MV-4-11 (cell line): ENCODE results near the gene FOLH1.
"Not testable (repeated sequence)": the region's sequence is repeated elsewhere in the genome, so short reads cannot be mapped to it uniquely, and the experiment has no call there.

Source experiments
- DNase-seq: peaks from one replicate; lab custom pipeline; 2025; lab: John Stamatoyannopoulos, UW

Gene FOLH1

DNA sequence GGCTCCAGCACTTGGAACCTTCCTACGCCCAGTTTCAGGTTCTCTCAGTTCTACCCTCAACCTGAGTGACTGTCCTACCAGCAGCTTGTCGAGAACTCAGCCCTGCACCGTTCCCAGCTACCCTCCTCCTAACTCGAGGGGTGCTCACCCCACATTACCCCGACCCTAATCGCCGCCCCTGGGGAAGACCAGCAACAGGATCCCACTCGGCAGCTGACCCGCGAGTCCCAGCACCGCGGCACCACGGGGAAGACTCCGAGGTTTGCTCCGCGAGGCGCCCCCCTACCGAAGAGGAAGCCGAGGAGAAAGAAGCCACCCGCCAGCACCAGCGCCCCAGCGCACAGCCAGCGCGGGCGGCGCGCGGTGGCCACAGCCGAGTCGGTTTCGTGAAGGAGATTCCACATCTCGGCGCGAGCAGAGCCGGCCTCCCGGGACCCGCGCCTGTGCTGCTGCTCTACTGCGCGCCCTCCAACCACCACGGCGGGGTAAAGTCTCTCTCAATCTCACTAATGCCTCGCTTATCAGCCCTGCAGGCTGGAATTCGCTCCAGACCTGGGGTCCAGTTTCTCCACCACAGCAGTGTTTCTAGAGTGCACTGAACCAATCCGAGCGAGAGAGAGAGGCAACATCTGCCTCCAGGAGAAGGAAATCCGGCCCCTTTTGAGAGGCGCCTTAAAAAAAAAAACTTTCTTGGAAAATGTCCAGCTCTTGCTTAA, at the start of gene FOLH1:
Gene FOLH1 (minus strand): TSS at position 597 of the 716 bp plus-strand sequence. CDS start 193 bp downstream, at position 404.
- no peak for DNase-seq

DNA sequence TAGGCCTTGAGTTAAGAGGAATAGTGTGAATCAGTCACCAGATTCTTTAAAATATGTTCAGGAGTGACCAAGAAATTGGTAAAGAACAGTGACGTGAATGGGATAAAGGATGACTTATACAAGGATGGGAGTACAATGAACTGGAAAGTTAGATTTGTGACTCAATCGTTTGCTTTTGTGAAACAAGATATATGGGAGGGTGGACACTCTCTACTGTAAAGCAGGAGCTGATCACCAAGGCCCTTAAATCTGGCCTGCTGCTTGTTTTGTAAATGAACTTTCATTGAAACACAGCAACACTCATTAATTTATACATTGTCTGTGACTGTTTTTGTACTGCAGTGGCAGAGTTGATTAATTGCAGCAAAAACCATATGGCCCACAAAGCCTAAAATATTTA, 46.7 kb upstream of the FOLH1 start:
- DNase-seq, result not testable (repeated sequence)

DNA sequence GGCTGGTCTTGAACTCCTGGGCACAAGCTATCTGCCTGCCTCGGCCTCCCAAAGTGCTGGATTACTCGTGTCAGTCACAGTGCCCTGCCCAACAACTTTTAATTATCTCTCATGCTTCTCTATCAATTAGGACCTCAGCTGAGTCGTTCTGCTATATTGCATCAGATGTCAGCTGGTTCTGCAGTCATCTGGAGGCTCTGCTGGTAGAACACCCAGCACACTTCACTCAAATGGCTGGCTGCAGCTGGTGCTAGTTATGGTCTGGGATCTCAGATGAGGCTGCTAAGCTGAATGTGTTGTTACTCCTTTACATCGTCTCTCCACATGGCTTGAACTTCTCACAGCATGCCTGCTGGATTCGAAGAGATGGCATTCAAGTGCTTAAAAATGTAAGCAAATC, 42.8 kb upstream of the FOLH1 start:
- not testable (repeated sequence) for DNase-seq

DNA sequence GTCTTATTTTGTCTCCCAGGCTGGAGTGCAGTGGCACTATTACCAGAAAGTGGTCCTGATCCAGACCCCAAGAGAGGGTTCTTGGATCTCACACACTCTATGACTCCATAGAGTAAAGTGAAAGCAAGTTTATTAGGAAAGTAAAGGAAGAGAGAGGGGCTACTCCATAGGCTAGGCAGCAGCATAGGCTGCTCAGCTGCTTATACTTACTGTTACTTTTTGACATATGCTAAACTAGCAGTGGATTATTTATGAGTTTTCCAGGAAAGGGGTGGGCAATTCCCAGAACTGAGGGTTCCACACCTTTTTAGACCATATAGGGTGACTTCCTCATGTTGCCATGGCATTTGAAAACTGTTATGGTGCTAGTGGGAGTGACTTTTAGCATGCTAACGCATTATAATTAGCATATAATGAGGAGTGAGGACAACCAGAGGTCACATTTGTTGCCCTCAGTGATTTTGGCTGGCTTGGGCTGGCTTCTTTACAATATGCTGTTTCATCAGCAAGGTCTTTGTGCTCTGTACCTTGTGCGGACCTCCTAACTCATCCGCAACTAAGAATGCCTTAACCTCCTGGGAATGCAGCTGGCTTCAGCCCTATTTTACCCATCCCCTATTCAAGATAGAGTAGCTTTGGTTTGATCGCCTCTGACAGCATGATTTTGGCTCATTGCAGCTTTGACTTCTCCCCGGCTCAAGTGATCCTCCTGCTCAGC, 42.2 kb upstream of the FOLH1 start:
- DNase-seq, result not testable (repeated sequence)

DNA sequence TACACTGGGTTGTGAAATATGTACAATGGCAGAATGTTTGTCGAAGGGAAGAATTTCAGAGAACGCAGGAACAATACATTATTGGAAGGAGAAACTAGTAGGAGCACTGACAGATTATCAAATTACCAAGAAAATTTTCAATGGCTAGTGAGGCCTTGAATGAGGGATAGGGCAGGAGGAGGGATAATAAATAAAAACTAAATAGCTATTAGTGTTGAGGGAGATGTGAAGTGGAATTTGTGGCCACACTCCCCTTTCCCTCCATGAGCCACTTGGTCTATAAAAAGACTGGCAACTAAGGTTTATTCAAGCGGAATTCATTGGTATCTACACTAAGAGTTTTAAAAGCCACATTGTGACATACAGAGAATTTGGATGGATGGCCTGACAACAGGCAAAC, 41.0 kb upstream of the FOLH1 start:
- DNase-seq, result not testable (repeated sequence)

DNA sequence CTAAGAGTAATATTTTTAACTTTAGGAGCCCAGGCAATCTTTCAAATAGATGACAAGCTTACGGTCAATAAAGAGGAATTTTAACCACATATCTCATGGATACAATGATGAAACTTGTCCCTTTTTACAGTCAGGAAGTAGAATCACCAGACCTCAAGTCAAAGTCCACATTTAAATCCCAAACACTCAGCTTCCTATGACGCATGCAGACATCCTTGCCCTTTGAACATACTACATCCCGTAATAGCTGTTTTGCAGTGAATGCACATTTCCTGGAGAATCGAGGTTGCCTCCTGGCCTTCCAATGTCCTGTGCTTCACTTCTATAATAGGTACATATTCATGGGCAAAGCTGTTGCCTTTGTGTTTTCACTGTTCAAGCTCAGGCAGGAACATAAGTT, 25.3 kb upstream of the FOLH1 start:
- not testable (repeated sequence) for DNase-seq

DNA sequence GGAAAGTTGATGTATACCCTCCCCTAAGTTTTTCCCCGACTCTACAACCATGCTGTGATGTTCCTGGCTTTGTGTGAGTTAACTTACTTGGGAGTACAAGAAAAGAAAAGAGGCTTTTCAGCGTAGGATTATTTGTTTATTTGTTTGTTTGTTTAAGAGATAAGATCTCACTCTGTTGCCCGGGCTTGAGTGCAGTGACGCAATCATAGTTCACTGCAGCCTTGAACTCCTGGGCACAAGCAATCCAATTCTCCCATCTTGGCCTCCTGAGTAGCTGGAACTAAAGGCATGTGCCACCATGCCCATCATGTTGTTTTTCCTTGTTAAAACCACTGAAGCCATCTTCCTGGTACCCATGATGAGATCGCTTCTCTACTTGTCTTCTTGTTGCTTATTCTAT, 24.6 kb upstream of the FOLH1 start:
- DNase-seq, result not testable (repeated sequence)

DNA sequence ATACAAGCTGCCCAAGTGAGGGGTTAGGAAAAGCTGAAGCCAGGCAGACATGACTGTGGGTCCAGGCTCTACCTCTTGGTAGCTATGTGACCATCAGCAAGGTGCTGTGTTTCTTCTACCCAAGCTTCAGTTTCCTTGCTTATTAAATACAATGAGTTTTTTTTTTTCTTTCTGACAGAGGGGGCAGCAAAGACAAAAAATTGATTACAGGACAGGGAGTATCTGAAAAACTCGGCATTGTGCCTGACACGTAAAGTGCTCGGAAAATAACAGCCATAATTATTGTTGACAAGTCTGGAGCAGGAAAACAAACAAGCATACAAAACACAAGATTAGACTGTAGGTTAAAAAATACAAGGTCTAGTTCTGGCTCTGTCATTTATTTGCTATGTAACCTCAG, 23.3 kb upstream of the FOLH1 start:
- not testable (repeated sequence) for DNase-seq

DNA sequence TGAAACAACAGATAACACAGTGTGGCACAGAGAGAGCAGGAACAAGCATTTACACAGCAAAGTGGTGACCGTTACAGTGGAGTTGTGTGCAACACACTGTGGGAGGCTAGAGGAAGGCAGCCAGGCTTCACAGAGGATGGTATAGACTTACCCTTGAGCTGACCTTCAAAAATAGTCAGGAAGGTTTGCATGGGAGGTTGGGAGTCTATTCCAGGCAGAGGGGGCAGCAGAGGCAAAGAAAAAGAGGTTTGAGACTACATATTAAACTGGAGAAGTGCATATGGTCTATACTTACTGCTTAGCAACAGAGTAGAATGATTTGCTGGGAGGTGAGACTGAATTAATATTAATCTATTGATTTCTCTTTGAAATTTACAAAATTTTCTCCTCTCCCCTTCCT, 22.1 kb upstream of the FOLH1 start:
- not testable (repeated sequence) for DNase-seq

DNA sequence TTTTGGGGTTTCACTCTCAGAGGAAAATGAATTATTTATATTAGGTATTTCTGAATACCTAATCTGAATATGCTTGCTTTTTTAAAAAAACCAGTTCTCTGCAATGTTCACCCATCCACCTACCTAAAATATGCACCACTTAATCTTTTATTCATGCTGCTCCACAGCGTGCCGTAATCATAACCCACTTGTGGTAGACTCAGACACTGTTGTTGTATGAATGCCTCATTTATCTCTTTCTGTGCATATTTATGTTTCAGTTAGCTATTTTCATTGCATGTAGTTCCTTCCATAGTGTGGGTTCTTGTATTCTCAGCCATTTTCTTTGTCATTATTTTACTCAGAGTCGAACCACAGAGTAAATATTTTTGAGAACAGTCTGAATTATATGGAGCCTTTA, 21.6 kb upstream of the FOLH1 start:
- not testable (repeated sequence) for DNase-seq

DNA sequence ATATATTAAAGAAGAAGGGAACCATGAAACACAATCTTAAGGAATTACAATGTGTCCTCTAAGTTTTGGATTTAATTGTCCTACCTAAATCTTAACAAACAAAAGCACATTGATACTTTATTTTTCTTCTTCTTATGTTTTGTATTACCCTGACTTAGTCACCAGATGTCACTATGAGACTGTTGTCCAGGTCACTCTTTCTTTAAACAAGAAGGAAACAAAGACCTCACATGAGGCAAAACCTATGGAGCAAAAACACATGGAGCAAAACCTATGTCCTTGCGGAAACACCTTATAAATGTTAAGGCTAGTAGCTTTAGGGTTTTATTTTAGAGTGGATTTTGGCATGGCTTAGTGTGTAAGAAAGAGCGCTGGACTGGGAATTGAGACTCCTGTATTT, 20.7 kb upstream of the FOLH1 start:
- not testable (repeated sequence) for DNase-seq

DNA sequence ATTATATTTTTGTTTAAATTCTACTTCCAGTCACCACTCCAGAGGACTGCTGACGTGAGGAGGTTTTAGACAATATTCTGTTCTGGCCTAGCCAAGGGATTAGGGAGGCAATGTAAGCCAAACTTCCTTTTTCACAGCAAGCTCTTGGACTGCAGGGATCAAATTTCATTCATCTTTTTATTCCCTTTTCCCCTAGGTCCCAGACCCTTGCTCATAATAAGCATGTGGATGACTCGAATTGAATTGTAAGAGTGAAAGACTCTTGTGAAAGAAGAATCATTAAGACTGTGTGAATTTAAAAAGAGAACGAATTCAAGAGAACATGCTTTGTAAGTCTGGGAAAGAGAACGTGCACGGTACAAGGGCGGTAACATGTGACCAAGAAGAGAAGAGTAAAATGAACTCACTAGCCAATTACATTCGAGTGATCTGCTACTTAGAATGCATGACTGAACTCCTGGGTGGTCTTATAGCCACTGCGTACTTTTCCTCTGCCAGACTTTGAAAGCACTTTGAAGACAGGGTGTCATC, 16.9 kb upstream of the FOLH1 start:
- DNase-seq, result not testable (repeated sequence)

DNA sequence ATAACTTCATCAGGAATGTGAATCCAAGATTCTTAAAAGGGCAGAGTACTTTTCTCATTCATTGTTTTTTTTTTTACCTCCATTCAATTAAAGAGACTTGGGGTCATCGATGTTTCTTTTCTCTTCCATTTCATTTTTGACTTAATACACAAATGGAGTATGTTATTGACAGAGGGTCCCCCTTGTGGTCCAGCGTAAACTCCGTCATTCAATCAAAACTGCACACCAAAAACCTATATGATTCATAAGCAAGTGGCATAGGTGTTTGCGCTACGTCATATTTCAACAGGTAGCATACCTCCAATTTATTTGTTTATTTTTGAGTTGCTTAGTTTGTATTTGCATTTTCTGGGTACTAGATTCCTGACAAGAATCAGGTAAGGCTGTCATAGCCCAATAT, 12.7 kb upstream of the FOLH1 start:
- DNase-seq, result no peak

DNA sequence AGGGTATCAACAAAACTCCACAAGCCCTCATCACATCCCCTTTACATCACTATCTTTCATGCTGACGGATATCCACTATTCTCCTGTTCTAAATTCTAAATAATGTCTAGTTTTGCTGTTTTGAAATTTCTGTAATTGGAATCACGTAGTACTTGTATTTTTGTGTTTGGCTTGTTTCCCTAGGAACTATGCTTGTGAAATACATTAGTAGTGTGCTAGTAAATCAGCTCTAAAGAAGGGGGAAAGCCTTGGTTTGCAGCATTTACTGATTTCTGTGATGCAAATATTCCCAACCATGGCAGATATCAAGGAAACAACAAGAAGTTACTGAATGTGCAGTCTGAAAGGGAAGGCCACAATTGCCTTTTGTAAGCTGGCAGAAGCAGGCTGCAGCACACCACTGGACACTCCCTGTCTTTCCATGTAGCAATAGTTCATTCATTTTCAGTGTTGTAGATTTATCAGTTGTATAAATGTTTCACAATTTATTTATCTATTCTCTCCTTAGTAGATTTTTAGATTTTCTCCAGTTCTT, 4.7 kb upstream of the FOLH1 start:
- no peak for DNase-seq

DNA sequence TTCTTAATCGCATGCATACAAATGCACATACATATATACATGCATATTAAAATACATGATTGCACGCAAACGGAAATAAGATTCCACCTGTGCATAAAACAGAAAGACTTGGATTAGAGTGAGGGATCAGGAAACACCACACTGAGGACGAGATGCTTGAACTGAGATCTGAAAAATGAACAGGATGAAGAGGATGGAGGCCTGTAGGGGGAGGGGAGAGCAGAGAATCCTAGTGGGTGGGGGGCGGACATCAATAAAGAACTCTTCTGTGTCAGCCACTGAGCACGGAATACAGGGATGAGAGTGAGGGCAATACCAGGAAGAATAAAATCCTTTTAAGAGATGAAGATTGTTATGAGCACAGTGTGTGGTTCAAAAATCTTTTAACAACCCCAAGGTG, 1.4 kb downstream of the FOLH1 start:
- not testable (repeated sequence) for DNase-seq

DNA sequence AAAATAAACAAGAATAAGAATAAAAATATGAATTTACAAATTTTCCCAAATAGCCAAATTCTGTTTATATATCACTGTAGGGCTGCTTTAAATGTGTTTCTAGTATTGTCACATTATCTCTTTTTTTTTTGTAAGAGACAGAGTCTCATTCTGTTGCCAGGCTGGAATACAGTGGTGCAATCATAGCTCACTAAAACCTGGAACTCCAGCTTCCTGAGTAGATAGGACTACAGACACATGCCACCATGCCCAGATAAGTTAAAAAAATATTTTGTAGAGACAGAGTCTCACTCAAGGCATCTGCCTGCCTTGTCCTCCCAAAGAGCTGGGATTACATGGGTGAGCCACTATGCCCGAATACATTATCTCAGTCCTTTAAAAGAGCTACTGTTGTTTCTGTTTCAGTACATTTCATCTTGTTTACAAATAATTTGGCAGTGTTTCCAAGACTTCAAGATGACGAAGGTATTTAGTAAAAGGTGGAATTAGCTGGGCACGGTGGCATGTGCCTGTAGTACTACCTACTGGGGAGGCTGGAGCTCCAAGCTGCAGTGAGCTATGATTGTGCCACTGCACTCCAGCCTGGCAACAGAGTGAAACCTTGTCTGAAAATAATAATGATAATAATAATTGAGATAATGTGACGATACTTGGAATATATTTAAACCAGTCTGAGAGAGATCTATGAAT, 6.0 kb downstream of the FOLH1 start:
- DNase-seq, result no peak

DNA sequence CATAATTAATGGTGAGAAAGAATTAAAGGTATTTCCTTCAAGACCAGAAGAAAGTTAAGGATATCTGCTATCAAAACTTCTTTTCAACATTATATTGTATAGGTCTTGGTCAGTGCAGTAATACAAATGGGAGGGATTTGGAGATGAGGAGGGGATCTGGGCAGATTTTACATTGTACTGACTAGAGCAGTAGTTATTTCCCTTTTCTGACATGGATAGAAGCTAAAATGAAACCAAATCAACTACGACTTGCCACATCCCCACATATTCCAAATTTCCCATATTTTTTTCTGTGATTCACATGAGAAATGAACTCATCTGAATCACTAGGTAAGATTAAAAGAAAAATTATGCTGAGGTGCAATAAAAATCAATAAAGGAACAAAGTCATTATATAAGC, 11.6 kb downstream of the FOLH1 start:
- not testable (repeated sequence) for DNase-seq

DNA sequence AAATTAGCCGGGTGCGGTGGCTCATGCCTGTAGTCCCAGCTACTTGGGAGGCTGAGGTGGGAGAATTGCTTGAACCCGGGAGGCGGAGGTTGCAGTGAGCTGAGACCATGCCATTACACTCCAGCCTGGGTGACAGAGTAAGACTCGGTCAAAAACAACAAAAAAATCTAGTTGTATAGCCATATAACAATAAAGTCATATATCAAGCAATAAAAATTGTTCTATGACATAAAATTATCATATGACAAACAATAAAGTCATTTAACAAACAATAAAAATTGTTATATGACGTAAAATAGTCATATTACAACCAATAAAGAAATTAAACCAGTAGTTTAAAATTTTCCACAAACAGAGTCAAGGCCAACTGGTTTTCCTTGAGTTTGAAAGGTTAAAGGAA, 12.4 kb downstream of the FOLH1 start:
- not testable (repeated sequence) for DNase-seq

DNA sequence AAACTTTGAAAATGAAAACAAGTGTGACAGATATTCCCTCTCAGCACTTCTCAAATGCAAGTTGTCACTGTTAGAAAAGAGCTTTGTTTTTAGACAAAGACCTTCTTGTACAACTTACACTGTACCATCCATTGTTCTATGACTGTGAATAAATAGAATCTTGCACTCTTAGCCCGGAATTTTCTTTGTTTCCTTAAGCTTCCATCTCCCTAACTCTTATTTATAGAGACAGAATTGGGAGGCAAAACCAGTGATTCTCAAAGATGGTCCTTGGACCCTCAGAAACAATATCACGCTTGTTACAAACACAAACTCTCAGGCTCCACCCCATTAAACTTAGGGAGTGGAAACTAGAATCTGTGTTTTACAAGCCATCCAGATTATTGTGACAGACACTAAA, 18.1 kb downstream of the FOLH1 start:
- DNase-seq, result not testable (repeated sequence)

DNA sequence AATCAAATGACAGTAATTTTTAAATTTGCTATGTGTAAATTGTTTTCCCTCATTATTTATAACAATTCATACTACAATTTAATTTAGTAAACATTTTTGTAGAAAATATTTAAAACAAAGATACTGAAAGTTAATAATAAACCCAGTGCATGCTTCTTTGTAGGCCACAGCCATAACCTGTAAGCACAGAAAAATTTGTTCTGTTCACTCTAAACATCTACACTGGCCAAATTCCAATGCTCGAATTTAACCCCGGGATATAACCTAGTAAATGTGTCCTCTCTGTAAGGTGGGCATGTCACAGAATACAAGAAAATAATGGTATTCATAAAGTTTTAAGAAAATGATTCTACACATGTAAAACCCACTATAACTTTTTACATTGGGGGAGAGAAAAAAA, 22.2 kb downstream of the FOLH1 start:
- DNase-seq, result not testable (repeated sequence)

DNA sequence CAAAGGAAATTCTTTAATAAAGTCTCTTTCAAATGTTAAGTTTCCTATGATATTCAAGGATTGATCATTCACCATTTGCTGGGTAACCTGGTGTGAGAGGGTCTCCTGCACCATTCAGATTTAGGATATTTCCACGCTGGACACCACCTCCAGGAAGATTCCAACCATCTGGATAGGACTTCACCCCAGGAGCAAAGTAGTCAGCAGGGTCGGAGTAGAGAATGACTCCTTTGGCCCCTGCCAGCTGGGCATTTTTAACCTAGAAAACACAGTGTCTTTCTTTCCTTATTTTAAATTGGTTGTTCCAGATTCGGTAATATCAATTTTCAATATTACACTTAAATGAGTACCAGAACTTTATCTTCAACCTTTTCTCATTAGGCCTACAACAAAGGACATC, 22.8 kb downstream of the FOLH1 start:
- DNase-seq, result not testable (repeated sequence)

DNA sequence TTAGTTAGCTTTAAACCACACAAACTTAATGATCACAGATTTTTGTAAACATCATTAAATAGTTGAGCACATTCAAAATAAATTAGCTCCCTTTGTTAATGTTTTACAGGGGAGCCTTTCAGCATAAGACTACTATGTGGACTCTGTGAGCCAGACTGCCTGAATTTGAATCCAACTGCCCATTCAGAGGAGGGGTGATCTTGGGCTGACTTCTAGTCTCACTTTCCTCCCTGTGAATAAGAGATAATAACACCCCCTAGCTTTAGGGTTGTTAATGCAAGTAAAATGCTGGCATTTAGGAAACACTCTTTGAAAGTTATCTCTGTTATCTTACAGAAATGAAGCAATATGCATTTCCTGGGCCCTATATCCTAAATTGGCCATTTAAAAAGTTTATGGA, 23.6 kb downstream of the FOLH1 start:
- not testable (repeated sequence) for DNase-seq
